LNCAP (cell line): ENCODE data around the gene DCDC1.

Experiments used
- TF ChIP-seq, protein P1 (sequence below): fragments of 450-650 bp; IDR thresholded peaks from 2 replicates; pipeline ENCODE4 v1.5.1; 2017; ENCODE audit warnings: mild to moderate bottlenecking

Gene DCDC1

GRCh38 chr11:31132531-31133421 lies 236.8 kb downstream of the DCDC1 start:
- TF ChIP-seq, protein P1, sequence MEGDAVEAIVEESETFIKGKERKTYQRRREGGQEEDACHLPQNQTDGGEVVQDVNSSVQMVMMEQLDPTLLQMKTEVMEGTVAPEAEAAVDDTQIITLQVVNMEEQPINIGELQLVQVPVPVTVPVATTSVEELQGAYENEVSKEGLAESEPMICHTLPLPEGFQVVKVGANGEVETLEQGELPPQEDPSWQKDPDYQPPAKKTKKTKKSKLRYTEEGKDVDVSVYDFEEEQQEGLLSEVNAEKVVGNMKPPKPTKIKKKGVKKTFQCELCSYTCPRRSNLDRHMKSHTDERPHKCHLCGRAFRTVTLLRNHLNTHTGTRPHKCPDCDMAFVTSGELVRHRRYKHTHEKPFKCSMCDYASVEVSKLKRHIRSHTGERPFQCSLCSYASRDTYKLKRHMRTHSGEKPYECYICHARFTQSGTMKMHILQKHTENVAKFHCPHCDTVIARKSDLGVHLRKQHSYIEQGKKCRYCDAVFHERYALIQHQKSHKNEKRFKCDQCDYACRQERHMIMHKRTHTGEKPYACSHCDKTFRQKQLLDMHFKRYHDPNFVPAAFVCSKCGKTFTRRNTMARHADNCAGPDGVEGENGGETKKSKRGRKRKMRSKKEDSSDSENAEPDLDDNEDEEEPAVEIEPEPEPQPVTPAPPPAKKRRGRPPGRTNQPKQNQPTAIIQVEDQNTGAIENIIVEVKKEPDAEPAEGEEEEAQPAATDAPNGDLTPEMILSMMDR = no peak

DNA sequence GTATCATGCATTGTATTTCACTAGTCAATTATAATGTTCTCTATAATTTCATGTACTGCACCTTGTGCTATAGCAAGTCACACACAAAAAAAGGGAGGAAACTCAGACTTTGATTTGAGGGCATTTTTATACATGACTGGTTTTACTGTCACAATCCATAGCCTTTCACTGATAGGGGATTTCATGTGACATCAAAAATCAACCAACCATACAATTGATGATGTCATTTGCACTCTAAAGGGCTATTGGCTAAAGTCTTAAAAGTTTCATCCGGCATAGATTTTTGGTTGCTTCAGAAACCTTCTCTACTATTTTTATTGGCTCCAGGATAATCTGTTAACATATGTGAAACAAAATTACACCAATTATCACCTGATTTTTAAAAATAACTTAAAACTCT lies 237.8 kb downstream of the DCDC1 start:
- TF ChIP-seq, protein P1 = no peak

DNA sequence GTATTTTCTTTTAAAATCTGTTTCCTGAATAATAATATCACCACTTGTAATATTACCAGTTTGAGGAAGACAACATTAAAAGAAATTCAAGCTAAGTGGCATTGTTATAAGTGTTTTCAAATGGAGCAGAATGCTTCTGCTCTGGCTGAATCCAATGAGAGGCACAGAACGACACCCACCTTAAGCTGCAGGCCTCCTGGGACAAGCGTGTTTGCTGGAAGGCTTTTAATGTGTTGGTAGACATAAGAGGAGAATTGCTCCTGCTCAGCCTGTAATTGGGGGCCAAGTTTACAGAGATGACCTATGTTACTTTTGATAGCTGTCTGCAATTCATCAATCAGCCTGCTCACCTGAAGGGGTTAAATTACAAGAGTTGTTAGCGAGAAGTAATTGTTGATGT lies 242.2 kb downstream of the DCDC1 start:
- TF ChIP-seq, protein P1 = no peak

DNA sequence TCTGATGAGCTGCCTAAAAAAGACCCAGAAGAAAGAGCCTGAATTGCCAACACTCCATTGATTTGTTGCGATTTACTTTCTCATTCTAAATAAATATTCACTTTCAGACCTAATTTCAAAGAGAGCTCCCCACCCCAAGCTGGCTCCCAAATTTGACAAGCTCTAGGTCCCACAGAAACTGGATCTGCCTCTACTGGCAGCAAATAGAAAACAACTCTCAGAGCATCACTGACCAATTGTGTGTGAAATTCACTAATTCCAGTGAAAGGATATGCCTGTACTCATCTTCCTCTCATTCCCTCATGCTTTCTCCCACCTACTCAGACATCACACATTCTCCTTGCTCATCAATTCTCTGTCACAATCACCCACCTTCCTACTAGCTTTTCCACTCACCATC lies 249.1 kb downstream of the DCDC1 start:
- TF ChIP-seq, protein P1 = no peak

DNA sequence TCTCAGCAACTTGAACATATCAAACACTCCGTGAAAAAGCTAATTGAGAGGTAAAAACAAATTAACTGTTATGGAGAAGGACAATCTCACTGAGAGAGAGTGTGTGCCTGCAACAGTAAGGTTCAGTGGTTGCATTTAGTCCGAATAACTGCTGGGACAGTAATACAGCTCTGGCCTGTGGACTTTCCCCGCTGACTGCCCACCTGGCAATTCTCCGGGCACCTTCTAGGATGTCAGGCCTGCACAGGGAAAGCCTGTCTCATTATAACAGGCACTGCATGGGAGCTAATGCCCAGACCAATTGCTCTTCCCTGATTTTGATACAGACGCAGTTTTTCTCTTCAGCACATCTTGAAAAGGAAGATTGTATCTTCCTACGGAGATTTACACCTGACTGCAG lies 251.0 kb downstream of the DCDC1 start:
- TF ChIP-seq, protein P1 = no peak

GRCh38 chr11:31117038-31117437 lies 252.5 kb downstream of the DCDC1 start:
- TF ChIP-seq, protein P1 = no peak

GRCh38 chr11:31114442-31114841 lies 255.1 kb downstream of the DCDC1 start:
- TF ChIP-seq, protein P1 = no peak
